T follicular helper cell (primary cell): ENCODE data around the gene MACO1.

Source experiments
- DNase-seq: peaks from one replicate; pipeline ENCODE4 v3.0.0-alpha.2; 2020; ENCODE audit warnings: low read depth

The MACO1 gene

DNA sequence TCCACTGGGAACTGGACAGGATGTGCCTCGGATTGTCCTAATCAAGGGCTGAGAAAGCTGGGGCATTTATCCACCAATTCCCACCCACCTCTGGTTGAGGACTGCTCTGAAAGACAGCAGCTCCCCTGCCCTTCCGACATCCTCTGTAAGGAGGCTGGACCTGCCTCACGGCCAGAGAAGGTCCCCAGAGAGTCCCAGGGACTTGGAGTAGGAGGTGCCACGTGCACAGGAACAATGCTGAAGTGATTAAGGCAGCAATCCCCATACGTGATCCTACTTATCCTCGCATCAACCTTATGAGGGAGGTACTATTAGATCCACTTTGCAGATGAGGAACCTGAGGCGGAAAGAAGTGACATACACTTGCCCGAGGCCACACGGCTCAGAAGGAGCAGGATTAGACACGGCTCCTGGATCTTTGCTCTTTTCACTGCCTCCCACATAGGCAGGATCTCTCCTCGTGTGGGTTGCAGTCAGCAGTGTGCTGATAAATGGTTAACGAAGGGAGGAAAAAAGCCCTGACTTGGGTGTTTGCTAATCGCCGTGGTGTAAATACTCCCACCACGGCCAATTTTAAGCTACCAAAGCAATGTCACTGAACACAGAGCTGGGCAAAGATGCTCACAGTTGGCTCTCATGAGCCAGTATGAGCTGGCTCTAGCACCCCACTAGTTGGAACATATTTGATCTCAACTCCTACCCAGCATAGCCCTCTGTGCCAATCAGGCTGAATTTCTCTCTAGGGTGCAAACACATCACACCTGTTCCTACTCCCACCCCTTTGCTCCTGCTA, 94.1 kb downstream of the MACO1 start:
- no peak for DNase-seq

DNA sequence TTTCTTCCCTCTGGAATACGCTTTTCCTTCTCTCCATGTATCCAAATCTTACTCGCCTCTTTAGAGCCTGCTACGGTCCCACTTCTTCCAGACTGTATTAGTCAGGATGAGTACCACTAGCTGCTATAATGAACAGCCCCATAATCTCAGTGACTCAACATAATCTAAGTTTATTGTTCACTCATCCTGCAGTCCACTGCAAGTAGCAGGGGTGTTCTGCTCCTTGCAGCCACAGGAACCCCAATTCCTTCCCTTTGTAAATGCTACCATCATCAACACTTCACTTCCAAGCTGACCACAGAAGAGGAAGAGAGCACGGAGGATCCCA, 94.6 kb downstream of the MACO1 start:
- no peak for DNase-seq

DNA sequence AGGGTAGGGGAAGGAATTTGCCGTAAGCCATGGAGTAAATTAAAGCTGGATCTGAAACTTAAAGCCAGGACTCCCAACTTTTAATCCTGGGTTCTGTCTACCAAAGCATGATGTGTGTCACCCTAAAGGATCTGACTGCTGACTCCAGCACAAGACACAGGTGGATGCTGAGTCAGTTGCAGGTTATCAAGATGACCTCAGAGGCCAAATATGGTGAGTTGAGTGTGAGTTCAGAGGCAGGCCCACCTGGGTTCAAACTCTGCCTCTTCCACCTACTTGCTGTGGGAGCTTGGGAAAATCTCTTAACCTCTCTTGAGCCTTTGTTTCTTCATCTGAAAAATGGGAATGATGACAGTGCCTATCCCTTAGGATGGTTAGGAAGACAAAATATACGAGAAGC, 96.1 kb downstream of the MACO1 start:
- no peak for DNase-seq

DNA sequence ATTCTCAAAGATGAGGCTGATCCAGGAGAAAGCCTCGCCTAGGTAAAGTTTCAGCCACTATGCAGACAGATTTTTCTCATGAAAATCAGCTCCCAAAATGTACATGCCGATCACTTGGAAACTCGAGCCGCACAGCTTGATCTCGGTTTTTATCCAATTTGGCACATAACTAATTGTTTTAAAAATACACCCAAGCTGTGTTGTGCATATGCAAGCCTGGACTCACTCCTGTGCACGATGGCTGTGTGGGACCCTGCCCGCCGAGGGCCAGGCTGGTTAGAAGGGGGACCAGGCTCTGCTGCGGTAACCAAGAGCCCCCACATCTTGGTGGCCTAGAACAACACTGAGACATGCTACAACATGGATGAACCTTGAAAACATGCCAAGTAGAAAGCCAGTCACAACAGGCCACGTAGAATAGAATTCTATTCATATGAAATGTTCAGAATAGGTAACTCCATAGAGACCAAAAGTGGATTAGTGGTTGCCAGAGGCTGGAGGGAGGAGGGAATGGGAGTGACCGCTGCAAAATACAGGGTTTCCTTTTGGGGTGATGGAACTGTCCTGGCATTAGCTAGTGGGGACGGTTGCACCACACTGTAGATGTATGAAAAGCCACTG, 96.6 kb downstream of the MACO1 start:
- no peak for DNase-seq

DNA sequence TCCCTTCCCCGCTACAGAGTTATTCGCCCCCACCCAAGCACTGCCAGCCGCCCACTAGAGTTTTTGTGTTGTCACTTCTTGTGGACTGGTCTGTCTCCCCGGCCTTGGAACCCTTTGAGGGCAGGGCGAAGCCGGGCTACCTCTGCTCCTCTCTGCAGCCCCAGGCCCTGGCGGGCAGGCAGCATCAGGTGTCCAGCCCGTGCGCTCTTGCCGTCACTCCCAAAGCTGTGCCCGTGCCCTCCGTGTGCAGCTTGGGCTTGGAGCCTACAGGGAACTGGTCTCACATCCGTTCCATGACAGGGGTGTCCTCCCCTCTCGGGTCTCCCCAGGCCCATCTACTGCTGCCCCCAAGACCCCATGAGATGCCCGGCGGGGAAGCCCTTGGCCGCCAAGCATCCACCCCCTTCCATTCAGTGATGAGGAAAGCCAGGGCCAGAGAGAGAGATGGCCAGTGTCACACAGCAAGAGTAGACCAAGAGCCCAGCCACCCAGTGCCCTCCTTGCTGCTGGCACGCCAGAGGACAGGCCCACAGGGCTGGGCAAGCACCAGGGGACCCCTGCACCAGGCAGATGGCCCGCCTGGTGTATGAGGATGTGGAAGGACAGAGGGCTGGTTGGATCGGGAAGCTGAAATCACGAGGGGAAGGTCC, 97.4 kb downstream of the MACO1 start:
- no peak for DNase-seq

DNA sequence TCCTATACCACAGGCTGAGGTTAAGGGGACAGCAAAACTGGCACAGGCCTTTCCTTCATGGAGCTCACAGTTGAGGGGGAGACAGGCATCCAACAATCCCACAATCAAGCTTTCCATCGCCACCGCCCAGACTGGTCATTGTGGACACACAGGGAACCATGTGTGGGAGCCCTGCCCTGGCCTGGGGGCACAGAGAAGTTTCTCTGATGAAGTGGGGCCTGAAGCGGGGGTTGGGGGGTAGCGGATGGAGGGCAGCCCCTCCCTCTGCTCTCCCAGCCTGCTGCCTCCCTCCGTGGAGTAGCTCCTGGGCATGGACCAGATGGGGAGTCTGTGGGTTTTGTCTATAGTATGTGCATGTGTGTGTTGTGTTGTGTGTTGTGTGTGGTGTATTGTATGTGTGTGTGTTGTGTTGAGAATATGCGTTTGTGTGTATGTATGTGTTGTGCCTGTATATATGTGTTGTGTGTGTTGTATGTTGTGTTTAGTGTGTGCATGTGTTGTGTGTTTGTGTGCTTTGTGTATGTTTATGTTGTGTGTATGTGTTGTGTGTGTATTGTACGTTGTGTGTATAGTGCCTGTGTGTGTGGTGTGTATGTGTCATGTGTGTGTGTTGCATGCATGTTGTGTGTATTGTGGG, 98.3 kb downstream of the MACO1 start:
- no peak for DNase-seq

DNA sequence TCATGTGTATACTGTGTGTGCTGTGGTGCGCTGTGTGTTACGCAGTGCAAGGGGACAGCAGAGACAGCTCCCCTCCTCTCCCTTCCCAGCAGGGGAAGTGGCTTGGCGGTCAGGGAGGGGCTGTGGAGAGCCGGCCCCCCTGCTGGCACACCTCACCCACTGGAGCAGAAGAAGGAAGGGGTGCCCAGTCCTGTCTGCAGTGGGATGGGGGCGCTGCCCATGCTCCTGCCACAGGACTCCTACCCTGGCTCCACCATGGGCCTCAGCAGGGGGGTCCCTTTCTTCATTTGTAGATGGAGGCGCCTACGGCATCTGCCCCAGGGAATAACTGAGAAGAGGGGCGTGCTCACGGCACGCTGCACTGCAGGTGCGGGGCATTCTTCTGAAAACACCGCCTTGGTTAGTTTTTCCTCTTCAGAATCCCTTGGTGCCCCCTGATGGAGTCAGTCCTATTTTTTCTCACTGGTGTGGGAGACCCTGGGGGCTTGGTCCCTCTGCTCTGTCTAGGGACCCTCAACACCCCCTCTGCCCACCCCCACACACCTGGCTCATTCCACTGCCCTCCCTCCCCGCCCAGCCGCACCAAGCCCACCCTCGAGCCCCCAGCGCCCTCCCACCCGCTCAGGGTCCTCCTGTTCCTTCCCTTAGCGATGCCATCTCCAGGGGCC, 99.0 kb downstream of the MACO1 start:
- DNase-seq, result no peak

DNA sequence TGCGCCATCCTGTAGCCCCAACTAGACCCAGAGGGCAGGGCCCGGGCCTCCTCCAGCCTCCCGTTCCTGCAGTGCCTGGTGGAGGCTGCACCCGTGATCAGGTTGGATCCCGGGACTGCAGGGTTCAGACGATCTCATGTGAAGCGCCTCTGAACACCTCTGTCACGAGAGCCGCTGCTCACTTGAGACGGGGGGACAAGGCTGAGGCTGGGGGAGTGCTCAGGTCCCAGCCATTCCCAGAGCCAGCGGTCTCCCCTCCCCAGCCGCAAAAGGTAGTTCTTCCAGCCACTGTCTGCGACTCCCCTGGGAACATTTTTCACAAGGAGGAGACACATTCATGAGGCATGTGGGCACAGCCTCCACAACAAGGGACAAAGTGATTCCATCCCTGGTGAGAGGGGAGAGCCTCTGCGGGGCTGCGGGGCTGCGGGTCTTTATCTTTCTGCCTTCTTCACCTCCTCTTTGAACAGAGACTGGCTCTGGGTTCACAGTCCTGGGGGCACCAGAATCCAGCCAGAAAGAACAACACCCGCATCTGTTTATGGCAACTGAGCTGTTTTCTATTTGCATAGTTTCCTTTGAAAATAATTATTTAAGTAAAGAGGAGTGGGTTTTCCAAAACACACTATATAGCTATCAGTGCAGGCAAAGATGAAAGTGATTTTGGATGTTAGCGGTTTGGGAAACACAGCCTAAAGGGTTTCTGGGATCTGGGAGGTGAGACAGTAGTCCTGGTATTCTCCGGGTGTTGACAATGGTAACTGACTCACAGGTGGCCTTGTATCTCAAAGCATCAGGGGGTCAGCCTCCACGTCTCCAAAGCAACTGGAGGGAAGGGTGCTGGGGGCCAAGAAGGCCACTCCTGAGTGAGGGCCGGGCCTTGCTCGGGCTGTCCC, 99.7 kb downstream of the MACO1 start:
- DNase-seq, result no peak

DNA sequence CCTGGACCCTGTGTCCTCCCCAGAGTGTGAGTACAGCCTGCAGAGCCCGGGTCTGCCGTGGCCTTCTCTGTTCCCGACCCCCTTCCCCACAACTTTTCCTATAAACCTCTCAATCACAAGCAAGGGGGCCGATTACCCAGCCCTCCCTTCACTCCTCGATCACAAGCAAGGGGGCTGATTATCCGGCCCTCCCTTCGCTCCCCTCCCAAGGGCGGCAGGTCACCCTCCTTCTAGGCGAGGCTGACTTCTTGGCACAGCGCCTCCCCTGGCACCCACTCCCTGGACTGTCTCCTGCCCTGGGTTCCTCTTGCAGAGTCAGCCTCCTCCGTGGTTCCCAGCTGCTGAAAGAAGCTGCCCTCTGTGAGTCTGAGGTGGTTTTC, 100.4 kb downstream of the MACO1 start:
- no peak for DNase-seq

DNA sequence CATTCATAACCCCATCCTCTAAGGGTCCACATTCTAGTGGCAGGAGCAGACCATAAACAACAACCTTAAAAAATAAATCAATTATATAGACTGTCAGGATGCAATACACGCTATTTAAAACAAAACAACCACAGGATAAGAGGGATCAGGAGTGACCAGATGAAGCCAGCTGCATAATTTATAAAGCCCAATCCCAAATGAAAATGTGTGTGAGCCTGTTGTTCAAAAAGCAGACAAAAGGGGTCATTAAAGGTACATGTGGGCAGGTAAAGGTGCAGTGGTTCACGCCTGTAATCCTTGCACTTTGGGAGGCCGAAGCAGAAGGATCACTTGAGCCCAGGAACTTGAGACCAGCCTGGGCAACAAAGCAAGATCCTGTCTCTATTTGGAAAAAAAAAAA, 102.3 kb downstream of the MACO1 start:
- no peak for DNase-seq

DNA sequence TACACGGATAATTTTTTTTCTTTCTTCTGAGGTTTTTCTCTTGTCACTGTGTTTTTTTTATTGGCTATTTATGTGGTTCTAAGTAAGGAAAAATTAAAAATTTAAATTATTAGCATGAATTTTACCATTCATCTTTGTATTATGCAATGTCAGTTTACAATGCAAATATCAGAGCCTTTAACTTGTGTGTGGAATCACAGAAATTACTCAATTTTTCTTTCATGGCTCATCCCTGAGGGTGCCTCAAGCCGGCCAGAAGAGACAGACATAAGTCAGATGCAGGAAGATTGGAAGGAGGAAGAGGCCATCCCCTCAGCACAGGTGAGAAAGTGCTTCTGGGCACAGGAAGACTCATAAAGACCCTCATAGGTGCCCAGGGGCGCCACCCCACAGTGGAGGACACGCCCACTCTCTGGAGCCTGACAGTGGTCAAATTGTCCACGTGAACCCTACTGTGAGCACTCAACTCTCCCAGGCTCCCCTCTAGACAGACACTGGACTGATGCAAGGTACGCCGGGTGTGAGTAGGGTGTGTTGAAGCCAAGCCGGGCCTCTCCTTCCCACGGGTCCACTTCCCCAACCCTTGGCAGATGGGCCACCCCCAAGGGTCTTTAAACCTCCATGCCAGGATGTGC, 103.2 kb downstream of the MACO1 start:
- DNase-seq, result no peak

DNA sequence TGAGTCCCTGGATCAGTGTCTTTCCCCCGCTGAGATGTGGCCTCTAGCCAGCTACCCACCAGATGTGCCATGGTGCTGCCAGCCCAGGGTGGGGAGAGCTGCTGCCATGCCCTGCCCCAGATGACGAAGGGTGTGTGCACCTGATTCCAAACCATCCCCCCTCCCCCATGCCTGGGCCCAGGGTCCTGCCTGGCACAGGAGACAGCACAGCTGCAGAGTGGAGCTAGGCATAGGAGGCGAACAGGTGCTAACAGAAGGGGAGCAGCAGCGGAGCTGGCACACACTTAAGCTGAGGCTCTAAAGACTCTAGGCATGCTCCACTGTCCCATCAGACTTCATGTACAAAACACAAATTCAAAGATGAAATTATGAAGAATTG, 103.7 kb downstream of the MACO1 start:
- no peak for DNase-seq

DNA sequence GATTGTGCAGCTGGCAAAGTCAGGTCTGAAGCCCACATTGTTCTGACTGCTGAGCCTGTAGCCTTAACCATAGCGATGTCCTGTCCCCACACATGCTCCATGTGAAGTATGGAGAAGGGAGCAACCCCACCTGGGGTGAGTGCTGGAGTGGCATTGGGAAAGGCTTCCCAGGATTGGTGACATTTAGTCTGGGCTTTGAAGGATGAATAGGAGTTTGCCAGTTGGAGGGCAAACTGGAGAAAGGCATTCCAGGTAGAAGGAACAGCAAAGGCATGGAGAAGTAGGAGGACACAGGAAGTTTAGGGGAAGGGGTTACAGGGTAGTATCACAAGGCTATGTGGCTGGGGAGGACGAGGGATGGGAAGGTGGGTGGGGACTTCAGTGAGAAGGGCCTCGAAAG, 105.4 kb downstream of the MACO1 start:
- DNase-seq, result no peak

DNA sequence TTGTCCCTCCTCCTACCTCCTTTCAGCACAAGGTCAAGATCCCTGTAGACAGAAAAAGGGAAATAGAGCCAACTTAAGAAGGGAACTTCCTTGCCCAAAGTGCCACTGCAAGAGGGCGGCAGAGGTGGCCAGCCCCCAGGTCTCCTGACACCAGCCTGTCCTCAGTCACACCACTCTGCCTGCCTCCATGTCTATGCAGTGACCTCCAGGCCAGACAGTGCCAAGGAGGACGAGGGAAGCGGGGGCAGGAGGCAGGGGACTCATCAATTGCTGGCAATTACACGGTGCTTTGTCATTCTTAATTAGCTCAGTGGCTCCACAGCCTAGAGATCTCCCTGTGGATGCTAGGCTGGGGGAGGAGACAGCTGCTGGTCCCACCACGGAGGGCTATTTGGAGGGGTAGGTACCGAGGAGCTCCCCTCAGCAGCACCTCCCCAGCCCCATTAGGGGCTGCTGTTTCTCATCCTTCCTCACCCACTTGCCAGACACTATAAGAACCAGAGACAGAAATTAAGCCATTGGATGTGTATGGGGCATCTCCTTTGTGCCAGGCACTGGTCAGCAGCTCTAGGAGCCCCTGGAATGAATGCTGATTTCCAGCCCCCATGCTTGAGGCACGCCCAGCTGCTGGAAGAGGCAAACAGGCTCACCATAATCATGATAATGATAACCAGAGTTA, 106.6 kb downstream of the MACO1 start:
- DNase-seq, result no peak

DNA sequence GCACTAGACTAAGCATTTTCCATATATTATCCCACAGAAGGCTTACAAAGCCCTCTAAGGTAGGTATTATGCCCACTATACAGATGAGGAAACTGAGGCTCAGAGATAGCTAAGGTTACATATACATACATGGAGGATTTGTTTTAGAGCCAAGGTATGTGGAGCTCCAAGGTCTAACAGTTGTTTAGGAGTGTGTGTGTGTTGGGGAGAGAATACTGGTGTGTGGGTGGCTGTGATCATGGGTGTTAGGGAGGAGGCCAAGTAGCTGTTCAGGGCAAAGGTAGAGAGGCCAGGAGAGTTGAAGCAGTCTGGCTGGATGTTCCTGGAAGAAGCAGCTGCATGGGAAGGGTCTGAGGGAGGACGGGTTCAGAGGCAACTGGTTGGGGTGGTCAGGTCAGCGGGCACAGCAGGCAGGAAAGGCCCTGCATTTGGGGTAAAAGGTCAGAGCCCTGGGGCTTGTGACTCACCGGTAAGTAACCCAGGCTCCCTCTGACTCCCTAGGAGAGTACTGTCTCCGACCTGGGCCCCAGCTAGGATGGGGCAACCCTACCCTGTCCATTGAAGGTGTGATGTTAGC, 107.6 kb downstream of the MACO1 start:
- no peak for DNase-seq

DNA sequence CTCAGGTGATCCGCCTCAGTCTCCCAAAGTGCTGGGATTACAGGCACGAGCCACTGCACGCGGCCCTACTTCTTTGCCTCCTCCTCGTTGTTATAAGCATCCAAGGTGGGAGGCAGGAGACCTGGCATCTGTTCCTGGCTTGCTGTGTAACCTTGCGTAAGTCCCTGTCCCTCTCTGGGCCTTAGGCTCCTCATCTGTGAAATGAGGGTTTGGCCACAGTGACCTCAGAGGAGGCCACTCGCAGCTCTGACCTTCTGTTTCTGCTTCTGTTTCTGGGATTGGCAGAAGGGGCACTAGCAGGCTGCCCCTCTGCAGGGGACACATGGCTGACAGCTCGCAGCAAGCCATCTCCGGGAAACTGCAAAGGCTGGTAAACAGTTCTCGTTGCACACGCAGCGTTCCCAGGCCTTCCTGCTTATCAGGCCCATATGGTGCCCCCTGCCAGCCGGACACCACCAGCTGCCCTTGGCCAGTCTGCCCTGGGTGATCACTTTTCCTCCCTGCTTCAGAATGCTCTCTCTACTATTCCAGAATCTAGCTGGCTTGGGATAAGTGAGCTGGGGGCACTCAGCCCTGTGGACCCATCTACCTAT, 110.1 kb downstream of the MACO1 start:
- no peak for DNase-seq

DNA sequence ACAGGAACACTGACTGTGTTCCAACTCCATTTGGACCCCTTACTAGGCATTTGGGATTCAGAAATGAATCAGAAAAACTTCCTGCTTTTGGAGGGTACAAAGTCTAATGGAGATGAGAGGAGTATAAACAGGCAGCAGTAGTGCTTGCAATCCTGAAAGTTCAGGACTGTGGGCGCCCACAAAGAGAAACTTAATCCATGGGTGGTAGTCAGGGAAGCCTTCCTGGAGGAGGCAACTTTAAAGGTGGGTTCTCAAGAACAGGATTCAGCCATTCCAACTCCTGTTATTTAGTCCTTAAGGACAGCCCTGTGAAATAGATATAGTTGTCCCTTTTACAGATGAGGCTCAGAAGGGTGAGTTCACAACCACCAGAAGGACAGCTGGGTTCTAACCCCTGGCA, 110.7 kb downstream of the MACO1 start:
- DNase-seq, result no peak

DNA sequence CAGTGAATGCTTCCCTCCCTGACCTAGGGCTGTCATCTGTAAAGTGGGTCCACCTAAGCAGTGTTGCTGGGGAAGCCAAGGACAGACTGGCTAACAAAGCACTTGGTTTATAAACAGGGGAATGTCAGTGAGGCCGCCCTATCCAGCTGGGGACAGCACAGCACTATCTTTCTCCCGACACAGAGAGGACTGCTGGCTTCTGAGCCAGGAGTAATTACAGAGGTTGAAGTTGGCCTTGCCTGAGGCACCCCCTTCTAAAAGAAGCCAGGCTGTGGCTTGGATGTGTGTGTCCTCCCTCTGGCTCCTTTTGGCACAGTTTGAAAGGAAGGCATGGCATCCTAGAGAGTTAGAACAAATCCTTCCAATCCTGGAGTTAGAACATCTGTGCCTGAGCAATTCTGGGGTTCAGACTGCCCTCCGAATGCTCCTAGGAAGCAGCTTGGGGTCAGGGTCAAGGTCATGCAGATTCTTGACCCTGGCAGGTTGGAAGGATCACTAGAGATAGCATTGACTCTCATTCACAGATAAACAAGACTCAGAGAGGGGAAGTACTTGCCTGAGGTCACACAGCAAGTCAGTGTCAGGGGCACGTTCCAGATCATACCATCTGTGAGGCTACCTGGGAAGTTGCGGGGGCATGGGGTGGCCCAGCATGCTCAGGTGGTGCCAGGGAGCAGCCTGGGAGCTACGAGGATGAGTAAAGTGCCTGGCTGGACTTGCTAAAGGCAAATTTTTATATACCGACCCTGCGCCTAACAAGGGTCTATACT, 111.4 kb downstream of the MACO1 start:
- DNase-seq, result no peak

DNA sequence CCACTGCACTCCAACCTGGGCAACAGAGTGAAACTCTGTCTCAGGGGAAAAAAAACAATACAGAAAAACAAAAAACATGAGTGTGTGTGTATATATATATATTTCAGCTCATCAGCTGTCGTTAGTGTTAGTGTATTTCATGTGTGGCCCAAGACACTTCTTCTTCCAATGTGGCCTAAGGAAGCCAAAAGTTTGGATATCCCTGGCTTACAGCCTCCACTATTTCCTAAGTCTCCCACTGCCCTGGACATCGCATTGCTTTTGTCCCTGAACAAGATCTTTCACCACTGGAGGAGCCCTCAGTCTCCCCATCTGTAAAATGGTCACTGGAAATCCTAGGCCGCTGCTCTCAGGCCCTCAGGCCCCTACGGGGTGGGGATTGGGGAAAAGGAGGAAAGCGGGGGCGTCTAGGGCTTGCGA, 112.3 kb downstream of the MACO1 start:
- DNase-seq, result no peak
